Neural progenitor cell (in vitro differentiated cells): Measurements from ENCODE around the gene RAD51D.

Source experiments
- CTCF ChIP-seq: fragments of 200-600 bp; sonication (generic); IDR thresholded peaks from 2 replicates; pipeline ENCODE4 v1.5.1; 2017; ENCODE audit warnings: antibody characterized with exemption, mild to moderate bottlenecking
- EZH2 ChIP-seq: fragments of 200-600 bp; sonication (generic); IDR thresholded peaks from 2 replicates; pipeline ENCODE4 v1.6.1; 2017; ENCODE audit warnings: antibody characterized with exemption, mild to moderate bottlenecking, moderate library complexity

GRCh38 chr17:35116845-35117244, 2.8 kb downstream of the RAD51D start:
- TF ChIP-seq CTCF (no peak), EZH2 (no peak)
